Esophagus squamous epithelium (tissue), 5 donors: ENCODE results near the gene NSUN3. TPM values are rescaled to one million over a fixed set of nuclear protein-coding genes. Genes with fewer than 3 reads are reported as not detected.

Source experiments
- DNase-seq: peaks from one replicate; lab custom pipeline; 2025; lab: John Stamatoyannopoulos, UW
- H3K27ac ChIP-seq, 4 donors: fragments of 200-600 bp; sonication (generic); one replicate each; pipeline ENCODE4 v1.5.1; 2016 to 2019; ENCODE audit warnings: mild to moderate bottlenecking in 1 of 4
- H3K27me3 ChIP-seq, 4 donors: fragments of 200-600 bp; sonication (generic); 1 replicate in 3 of 4; 2 replicates in 1 of 4; pipeline versions ENCODE4 v1.5.1 to v1.6.0; 2017 to 2021; ENCODE audit warnings: antibody characterized with exemption in 1 of 4
- H3K36me3 ChIP-seq, 3 donors: fragments of 200-600 bp; sonication (generic); one replicate each; pipeline ENCODE4 v1.5.1; 2016 to 2019
- H3K4me1 ChIP-seq, 3 donors: fragments of 200-600 bp; sonication (generic); one replicate each; pipeline ENCODE4 v1.5.1; 2017 to 2019
- H3K4me3 ChIP-seq, 4 donors: fragments of 200-600 bp; sonication (generic); 1 replicate in 3 of 4; 2 replicates in 1 of 4; pipeline ENCODE4 v1.5.1; 2016 to 2019; ENCODE audit warnings: mild to moderate bottlenecking in 2 of 4, moderate library complexity in 1 of 4
- H3K9me3 ChIP-seq, 3 donors: fragments of 200-600 bp; sonication (generic); one replicate each; pipeline ENCODE4 v1.5.1; 2016 to 2019
- POLR2A ChIP-seq, 4 donors: fragments of 450-650 bp; IDR thresholded peaks; one replicate each; pipeline ENCODE4 v1.6.1; 2017; ENCODE audit warnings: antibody characterized with exemption in 4 of 4, mild to moderate bottlenecking in 4 of 4, moderate library complexity in 3 of 4
- WGBS, 2 donors: methylation state at CpG; one replicate each; pipeline ENCODE4 v1.1.5; 2018; 5-methylcytosine and 5-hydroxymethylcytosine counted together
- intact Hi-C: fragments of 100-400 bp; cut with DNase I; formaldehyde crosslinking; loops from one replicate; pipeline ENCODE4 v1.15.0; 2022
- total RNA-seq, 4 donors: library from RNA; depleted of rRNA; stranded (reverse); fragments of >200 nt; gene quantifications; one replicate each; pipeline ENCODE4 v1.1.0, GENCODE V29; 2016
- TF ChIP-seq, protein P1 (sequence below), 6 experiments: fragments of 450-650 bp in 4 of 6; fragments of 200-600 bp in 2 of 6; sonication (generic) in 2 of 6; IDR thresholded peaks; one replicate each; pipeline ENCODE4 v1.5.1; 2016 to 2019; ENCODE audit warnings: antibody characterized with exemption in 6 of 6, mild to moderate bottlenecking in 4 of 6, moderate library complexity in 4 of 6
- donor health status: DM: yes; HTN: yes; CAD: no.

NSUN3 gene
- total RNA-seq, 4 donors from 2014 or later: 3.6 to 13.2 (median 6.7) TPM

DNA sequence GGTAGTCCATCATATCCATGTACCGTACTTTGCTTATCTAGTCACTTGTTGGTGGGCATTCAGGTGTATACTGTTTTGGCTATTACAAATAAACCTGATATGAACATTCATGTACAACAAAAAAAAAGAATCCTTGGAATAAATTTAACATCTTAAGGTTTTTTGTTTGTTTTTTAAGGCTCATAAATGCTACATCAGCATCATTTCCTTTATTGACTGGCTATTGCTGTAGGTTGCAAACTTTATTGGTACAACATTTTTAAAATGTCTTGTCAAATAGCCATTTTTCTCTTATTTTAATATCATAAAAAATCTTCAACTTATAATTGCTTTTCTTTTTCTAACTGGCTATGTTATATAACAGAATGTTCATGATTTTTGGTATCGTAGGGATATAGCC lies 16.3 kb upstream of the NSUN3 start:
- Histone ChIP-seq H3K4me3 (no peak overlapping the region), H3K4me1 (no peaks in the 10 kb centered on the region), H3K9me3 (peaks cover 0 to 11% (median 6%) of the 10 kb centered on the region in 3 donors), H3K27ac (no peak overlapping the region), H3K27me3 (no peaks in the 10 kb centered on the region), H3K36me3 (peaks cover 5 to 20% (median 13%) of the 10 kb centered on the region in 3 donors)
- intact Hi-C loops: no loop called here
- TF ChIP-seq, protein P1, sequence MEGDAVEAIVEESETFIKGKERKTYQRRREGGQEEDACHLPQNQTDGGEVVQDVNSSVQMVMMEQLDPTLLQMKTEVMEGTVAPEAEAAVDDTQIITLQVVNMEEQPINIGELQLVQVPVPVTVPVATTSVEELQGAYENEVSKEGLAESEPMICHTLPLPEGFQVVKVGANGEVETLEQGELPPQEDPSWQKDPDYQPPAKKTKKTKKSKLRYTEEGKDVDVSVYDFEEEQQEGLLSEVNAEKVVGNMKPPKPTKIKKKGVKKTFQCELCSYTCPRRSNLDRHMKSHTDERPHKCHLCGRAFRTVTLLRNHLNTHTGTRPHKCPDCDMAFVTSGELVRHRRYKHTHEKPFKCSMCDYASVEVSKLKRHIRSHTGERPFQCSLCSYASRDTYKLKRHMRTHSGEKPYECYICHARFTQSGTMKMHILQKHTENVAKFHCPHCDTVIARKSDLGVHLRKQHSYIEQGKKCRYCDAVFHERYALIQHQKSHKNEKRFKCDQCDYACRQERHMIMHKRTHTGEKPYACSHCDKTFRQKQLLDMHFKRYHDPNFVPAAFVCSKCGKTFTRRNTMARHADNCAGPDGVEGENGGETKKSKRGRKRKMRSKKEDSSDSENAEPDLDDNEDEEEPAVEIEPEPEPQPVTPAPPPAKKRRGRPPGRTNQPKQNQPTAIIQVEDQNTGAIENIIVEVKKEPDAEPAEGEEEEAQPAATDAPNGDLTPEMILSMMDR (IDR thresholded peaks at IDR 0.05): no peak
- no peak for TF ChIP-seq POLR2A (IDR thresholded peaks at IDR 0.05)
- DNase-seq: no peak
- 93 to 95% methylated on average over 2 of the region's 2 CpGs for WGBS, 2 donors

GRCh38 chr3:94049267-94049666 lies 13.6 kb upstream of the NSUN3 start:
- peaks cover 1 to 13% (median 8%) of the 10 kb centered on the region in 3 donors for H3K36me3 ChIP-seq
- no peak for DNase-seq
- WGBS, 2 donors: 82 to 87% methylated on average over 2 of the region's 2 CpGs
- TF ChIP-seq, protein P1 (IDR thresholded peaks at IDR 0.05): no peak
- no peak for TF ChIP-seq POLR2A (IDR thresholded peaks at IDR 0.05)
- intact Hi-C loops: no loop called here
- H3K27ac ChIP-seq: no peak overlapping the region
- no peak overlapping the region for H3K4me3 ChIP-seq
- H3K27me3 ChIP-seq: no peaks in the 10 kb centered on the region
- H3K9me3 ChIP-seq: peaks cover 0 to 5% (median 2%) of the 10 kb centered on the region in 3 donors
- H3K4me1 ChIP-seq: no peaks in the 10 kb centered on the region

- no peak overlapping the region for H3K4me3 ChIP-seq
- H3K27me3 ChIP-seq: no peaks in the 10 kb centered on the region
- H3K27ac ChIP-seq: no peak overlapping the region
- no peak for DNase-seq
- TF ChIP-seq, protein P1 (IDR thresholded peaks at IDR 0.05): no peak
- TF ChIP-seq POLR2A (IDR thresholded peaks at IDR 0.05): no peak
- H3K4me1 ChIP-seq: no peaks in the 10 kb centered on the region
- H3K9me3 ChIP-seq: no peaks in the 10 kb centered on the region
- H3K36me3 ChIP-seq: peaks cover 0 to 3% (median 0%) of the 10 kb centered on the region in 3 donors
- intact Hi-C loops: no loop called here
Observed at GRCh38 chr3:94050546-94050945, 12.3 kb upstream of the NSUN3 start.

GRCh38 chr3:94061297-94061696 lies 1.6 kb upstream of the NSUN3 start:
- no peaks in the 10 kb centered on the region for H3K27me3 ChIP-seq
- no peak for DNase-seq
- WGBS, 2 donors: 92 to 98% methylated on average over 10 to 12 of the region's 13 CpGs
- TF ChIP-seq, protein P1 (IDR thresholded peaks at IDR 0.05): no peak
- intact Hi-C loops: loop anchor here (10.0 kb wide), 1 partner anchor 56 kb away; no protein-coding TSS in a partner anchor
- peaks cover 0 to 35% (median 21%) of the 10 kb centered on the region in 3 donors for H3K4me1 ChIP-seq
- no peak overlapping the region for H3K27ac ChIP-seq
- no peaks in the 10 kb centered on the region for H3K9me3 ChIP-seq
- no peak overlapping the region for H3K4me3 ChIP-seq
- peaks cover 0 to 23% (median 0%) of the 10 kb centered on the region in 3 donors for H3K36me3 ChIP-seq

DNA sequence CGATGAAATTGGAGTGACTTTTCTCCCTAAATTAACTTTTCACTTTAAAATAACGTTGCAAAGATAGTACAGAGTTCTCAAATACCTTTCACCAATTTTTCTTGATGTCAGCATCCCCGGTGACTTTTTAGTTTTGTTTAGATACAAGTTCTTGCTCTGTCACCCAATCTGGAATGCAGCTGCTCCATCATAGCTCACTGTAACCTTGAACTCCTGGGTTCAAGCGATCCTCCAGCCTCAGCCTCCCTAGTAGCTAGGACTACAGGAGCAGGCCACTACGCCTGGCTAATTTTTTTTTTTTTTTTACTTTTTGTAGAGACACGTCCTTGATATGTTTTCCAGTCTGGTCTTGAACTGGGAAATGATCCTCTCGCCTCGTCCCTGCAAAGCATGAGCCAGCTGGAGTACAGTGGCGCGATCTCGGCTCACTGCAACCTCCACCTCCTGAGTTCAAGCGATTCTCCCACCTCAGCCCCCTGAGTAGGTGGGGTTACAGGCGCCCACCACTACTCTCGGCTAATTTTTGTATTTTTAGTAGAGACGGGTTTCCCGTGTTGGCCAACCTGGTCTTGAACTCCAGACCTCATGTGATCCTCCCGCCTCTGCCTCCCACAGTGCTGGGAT lies 747 bp downstream of the NSUN3 start:
- TF ChIP-seq, protein P1 (IDR thresholded peaks at IDR 0.05): no peak
- TF ChIP-seq POLR2A (IDR thresholded peaks at IDR 0.05): no peak
- DNase-seq: no peak
- Histone ChIP-seq H3K4me3 (peak overlapping the region; percentile 63 to 77 (median 71)), H3K4me1 (peaks cover 0 to 35% (median 21%) of the 10 kb centered on the region in 3 donors), H3K9me3 (no peaks in the 10 kb centered on the region), H3K36me3 (peaks cover 0 to 39% (median 0%) of the 10 kb centered on the region in 3 donors), H3K27me3 (no peaks in the 10 kb centered on the region), H3K27ac (peak overlapping the region; percentile 90 to 96 (median 93))
- intact Hi-C loops: loop anchor here (10.0 kb wide), 1 partner anchor 59 kb away; no protein-coding TSS in a partner anchor
- 44 to 45% methylated on average over 14 to 17 of the region's 17 CpGs for WGBS, 2 donors
